Epithelial cell of prostate (primary cell): ENCODE results near the gene SEMA7A.
A peak's percentile ranks its signal among the peaks of the same experiment; 100 is the strongest.

Source experiments
- DNase-seq: peaks from one replicate; pipeline ENCODE4 v3.0.0-alpha.2; 2011; ENCODE audit warnings: low read depth, low spot score
- H3K27ac ChIP-seq: fragments of 450-650 bp; 2 replicates; pipeline ENCODE4 v1.5.1; 2017; ENCODE audit warnings: mild to moderate bottlenecking

SEMA7A gene

DNA sequence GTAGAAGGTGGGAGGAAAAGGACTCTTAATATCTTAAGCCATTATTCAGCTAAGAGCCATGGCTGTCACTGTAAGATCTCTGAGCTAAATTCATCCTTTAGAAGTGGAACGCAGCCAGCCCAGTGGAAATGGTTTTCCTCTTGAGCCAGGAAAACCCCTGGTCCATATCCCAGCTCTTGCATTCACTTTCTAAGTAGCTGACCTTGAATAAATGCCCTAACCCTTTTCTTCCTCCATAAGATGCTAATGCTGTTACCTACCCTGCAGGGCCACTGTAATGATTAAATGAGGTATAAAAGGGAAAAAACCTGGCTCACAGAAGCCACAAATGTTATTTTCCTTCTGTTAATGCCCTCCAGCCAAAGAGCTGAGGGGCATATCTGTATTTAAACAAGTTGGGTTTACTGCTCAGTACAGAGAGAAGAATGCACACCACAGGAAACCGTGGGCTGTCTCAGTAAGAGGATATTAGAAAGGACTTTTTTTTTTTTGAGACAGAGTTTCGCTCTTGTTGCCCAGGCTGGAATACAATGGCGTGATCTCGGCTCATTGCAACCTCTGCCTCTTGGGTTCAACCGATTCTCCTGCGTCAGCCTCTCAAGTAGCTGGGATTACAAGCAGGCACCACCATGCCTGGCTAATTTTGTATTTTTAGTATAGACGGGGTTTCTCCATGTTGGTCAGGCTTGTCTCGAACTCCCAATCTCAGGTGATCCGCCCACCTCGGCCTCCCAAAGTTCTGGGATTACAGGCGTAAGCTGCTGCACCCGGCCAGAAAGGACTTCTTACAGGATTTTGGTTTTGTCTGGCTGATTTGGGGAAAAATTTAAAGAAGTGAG, 20.4 kb upstream of the SEMA7A start:
- no peak overlapping the region for H3K27ac ChIP-seq
- DNase-seq = no peak

DNA sequence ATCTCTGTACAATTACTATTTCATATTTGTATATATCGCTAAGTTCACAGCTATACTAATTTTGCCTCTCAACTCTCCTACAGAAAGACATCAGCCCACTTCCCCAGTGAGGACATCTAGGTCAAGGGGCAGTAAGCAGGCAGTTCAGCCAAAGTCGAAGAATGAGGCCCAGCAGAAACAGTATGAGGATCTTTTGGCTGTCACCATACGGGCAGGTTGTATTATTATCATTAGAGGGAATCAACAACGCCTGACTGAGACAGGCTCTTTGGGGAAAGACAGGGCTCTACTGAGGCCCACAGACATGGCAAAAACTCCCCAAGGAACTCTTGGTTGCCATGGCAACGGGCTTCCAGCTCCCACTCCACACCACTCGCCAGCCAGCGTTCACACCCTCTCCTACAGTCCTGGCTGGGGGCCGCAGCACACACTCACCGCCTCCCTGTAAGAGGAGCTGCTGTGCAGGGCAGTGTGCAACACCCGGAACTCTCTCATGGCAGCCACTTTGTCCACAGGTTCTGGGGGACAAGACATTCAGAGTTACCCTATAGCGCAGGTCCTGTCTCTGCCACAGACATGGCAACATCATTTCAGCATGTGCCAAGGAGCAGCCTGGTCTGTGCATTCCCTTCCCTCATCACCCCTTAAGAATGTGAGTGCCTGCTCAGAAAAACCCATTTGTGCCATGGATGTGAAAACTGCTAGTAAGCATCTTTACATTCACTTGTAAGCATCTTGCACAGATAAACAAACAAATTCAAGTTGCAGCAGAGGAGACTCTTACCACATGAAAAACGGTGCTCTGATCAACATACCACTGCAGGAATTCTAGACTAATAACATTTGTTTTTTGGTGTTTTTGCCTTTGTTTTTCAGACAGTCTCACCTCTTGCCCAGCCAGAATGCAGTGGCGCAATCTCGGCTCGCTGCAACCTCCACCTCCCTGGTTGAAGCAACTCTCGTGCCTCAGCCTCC, 18.4 kb upstream of the SEMA7A start:
- no peak for DNase-seq
- H3K27ac ChIP-seq = no peak overlapping the region

DNA sequence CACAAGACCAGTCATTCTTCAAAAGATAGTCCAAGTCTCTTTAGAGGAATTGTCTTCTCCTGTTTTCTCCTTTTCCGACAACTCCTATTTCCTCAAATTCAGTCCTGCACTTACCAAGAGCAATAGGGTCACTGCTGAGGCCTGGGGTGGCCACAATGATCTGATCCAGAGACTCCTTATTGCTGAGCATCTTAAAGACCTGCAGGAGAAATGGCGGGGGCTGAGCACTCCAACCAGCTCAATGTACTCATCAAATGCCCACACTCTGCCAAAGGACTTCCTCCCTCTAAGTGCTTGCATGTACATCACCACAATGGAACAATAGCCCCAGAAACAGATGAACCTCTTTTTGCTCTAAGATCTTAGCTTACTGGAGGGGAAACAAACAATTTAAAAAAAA, 17.6 kb upstream of the SEMA7A start:
- H3K27ac ChIP-seq = no peak overlapping the region
- no peak for DNase-seq

DNA sequence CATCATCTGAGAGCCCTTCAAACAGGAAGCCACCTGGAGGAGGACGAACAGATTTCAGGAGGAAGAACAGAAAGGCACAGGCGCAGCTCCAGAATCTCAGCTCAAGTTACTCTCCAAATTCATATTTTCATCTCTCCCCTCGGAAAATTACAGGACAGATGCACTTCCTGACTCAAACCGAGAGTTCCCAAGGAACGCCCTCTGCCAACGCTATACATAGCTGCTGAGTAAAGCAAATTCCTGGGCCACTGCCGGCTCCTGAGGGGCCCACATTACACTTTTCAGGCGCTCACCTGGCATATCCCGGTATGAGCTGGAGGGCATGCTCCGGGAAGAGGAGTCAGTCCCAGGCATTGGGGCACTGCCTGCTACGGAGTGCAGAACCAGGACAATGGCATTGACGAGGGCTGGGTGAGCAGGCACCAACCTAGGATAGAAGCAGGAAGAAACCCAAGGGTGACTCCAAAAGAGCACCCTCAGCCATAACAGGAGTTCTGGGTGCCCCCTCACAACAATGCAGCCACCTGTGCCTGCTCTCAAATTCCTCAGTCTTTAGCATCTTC, 16.0 kb upstream of the SEMA7A start:
- DNase-seq = no peak
- no peak overlapping the region for H3K27ac ChIP-seq

DNA sequence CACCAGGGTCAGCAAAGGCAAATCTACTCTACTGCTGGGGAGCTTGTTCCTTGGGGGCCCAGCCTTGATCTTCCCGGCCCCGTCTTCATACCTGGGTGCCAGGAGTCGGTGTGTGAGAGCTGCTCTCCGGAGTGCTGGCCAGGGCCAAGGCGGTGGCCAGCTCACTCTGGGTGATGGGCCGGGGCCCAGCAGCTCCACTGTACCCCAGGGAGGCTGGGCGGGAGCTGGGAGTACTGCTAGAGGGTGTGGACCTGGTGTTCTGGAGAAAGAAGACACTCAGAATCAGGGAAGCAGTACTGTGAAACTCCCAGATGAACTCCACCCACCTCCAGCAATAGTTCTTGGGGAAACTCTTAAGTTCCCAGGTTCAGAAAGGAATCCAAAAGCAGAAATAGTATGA, 15.3 kb upstream of the SEMA7A start:
- no peak overlapping the region for H3K27ac ChIP-seq
- DNase-seq = no peak

DNA sequence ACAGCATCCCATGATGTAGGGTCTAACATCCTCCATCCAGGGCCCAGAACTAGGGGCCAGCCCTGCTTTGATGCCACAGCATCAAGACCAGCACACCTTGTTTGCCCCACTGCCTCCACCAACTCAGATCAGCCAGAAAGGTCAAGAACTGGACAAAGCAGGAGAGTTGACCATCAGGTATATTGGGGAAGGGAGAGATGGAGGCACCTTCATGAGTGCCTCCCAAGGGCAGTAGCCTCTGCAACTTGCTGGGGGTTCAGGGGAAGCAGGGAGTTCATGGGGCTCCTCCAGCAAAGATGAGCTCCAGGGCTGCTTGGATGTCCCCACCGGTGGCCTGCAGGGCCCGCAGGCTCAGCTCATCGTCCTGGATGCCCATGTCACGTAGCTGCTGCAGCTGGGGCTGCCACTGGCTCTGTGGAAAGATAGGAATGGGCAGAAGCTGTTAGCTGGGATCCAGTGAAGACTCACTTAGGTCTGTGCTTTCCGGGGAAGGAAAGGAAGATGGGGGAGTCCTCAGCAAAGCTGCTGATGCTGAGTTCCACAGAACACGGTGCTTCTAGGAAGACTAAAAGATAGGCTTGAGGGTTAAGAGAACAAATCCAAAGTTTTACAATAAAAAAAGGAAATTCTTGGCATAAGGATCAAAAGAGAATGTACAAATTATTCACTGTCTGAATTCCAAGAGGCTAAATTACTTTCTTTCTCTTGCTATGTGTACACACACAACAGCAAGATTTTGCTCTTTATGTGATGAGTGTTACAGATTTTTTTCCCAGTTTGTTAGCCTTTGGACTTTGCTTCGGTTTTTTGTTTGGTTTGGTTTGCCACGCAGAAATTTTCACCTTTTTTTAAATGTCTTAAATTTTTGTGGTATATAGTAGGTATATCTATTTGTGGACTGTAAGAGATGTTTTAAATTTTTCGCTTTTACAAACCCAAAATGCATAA, 12.3 kb upstream of the SEMA7A start:
- no peak for DNase-seq
- H3K27ac ChIP-seq = no peak overlapping the region

DNA sequence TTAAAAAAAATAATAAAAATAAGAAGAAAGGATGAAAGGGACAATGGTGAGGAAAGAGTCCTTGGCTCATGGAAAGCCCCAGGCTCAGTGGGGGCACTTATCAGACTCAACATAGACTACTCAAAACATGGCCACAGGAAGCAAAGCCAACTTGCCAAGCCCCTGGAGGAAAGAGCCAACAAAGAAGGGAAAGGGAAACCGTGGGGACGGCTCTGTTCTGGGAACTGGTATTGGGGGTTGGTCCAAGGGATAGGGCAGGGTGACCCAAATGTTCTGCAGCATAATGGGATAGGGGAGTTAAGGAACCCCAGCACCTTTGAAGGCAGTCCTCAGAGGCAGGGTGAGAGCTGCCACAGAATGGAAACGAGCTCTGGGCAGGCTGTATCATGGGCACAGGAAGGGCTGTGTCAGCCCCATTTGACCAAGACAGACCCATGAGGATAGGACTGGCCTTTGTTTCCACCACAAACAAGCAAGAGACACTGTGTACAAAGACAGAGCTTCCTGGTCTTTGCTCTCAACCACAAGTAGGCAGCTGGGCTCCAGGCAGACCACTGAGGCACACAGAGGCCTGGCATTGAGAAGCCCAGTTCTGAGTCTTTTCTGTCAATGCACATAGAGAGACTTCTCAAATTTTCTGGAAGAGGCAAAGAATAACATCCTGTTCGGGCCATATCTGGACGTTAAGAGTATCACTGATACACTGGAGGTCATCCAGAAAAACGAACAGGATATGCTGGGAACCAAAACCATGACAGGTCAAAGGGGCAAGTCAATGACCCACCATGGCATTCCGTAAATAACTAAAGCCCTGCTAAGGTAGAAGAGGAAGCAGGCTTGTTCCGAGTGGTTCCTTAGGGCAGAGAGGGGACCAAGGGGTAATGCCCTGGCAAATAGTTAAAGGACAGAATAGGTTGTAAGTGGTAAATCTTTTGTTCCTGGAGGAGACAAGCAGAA, 10.6 kb upstream of the SEMA7A start:
- no peak overlapping the region for H3K27ac ChIP-seq
- no peak for DNase-seq

DNA sequence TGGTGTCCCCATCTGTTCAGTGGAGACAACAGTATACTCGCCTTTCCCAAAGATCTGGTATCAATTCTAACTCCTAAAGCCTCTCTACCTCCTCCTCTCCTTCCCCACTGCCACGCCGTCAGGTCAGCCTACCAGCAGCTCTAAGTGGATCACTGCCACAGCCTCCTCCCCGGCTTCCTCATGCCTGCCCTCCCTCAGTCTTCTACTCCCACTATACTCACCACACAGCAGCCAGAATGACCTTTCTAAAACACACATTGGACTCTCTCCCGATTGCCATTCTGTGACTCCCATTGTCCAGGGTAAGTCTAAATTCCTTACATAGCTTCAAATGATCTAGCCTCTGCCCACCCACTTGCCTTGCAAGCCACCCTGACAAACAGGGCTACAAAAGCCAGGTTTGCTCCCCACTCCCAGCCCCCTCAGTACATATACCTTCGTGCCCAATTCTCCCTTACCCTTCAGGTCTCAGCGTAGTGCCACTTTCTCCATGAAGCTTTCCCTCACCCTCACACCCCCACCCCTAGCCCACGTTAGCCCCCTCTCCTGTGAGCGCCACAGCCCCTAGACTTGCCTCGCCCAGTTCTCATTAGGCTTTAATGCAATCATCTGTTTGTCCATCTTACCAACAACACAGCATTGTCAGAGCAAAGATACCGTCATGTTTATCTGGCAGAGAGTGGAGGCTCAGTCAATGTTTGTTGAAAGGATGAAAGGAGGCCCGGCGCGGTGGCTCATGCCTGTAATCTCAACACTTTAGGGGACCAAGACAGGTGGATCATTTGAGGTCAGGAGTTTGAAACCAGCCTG, 9.5 kb upstream of the SEMA7A start:
- no peak for DNase-seq
- H3K27ac ChIP-seq = no peak overlapping the region

DNA sequence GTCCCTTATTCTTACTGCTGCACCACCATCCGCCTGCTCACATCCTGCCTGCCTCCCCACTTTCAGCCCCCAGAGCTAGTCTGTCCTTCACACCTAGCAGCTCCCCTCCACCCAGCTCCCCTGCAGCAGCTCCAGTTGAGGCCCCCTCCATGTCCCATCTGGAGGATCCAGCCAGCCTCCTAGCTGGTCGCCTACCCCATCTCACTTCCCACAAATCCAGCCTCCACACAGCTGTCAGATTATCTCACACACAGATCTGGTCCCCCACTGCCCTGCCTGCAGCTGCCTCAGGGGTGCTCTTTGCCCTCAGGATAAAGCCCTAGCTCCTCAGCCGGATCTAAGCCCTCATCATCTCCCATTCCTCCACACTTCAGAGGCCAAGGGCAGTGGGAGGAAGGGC, 8.8 kb upstream of the SEMA7A start:
- no peak for DNase-seq

DNA sequence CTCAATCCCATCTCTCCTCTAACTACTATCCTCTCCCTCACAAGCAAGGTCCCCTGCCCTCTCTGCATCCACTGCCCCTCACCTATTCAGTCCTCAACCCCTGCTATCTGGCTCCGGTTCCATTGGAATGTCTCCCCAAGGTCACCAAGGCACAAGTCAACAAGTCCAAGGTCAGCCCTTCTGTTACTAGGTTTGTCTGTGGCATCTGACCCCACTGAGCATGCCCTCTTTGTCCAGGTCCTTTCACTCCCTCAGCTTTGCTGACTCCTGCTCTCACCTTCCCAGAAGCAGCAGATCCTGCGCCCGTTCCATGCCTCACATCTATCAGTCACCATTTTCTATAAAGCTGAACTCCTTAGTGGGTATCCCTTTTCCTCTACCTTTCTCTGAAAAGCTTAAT, 8.3 kb upstream of the SEMA7A start:
- H3K27ac ChIP-seq = no peak overlapping the region
- DNase-seq = no peak

More for the DNA sequence above, 8.8 kb upstream of the SEMA7A start:
- H3K27ac ChIP-seq = no peak overlapping the region

DNA sequence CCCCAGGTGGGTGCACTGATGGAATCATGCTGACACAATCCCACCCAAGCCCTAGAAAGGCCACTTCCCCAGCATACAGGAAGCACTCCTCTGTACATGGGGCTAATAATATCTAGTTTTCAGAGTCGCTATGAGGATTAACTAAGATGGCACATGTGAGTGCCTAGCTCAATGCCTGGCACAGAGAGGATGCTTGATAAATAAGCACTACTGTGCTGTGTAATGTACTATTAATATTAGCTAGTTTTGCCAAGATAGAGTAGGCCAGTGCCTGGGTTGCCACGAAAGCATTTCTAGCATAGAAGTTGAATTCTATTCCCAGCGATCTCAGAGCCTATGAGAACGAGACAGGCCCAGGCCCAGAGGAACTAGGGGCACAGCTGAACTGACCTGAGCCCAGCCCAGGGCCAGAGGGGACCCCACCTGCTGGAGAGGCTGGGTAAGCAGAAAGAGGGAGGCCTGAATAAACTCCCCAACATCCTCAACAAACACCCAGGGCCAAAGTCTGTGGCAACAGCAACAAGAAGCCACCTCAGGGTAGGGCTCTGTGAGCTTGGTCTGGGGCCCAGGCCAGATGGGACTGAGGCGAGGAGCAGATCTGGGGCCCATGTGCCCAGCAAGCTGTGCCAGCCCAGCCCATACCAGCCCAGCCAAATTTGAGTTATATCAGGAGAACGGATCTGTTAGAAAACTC, 7.6 kb upstream of the SEMA7A start:
- no peak for DNase-seq
- no peak overlapping the region for H3K27ac ChIP-seq

DNA sequence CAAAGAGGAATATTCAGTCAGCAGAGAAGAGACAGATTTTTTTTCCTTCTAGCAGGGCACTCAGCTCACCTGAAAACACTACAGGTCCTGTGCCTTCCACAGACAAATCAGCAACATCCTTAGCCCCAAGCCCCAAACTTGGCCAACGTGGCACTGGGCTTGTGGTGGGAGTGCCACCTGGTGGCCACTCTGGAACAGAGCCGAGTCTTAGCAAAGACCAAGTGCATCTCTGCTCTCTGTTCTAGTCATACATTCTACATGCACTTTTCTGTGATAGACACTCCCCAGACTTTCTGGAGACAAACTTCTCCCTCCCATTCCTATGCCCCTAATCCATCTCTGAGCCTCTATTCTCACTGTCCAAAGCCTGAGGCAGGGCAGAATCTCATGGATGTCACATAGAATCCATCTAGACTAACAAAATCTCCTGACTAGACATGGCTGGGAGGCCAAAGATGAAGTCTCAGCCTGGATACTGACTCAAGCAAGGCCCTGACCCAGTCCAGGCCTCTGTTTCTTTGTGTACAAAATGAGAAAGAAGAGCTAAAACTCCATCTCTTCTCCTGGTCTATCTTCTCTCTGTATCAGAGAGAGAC, 5.1 kb upstream of the SEMA7A start:
- no peak overlapping the region for H3K27ac ChIP-seq
- DNase-seq = no peak

DNA sequence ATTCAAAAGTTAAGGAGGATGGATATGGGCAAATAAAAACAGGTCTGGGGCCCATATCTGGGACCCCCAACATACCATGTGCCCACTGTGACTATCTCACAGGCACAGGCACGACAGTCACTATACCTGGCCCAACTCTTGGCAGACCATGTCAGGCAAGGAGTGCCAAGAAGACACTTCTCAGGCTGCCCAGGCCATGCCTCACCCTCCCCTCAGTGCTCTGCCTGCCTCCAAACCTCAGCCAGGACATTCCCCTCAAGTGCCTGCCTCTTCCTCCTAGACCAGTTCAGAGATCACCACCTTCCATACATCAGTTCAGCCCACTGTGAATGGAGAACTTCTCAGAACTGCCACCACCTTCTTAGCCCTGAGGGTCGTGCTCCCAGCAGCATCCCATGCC, 4.4 kb upstream of the SEMA7A start:
- H3K27ac ChIP-seq = no peak overlapping the region
- no peak for DNase-seq

DNA sequence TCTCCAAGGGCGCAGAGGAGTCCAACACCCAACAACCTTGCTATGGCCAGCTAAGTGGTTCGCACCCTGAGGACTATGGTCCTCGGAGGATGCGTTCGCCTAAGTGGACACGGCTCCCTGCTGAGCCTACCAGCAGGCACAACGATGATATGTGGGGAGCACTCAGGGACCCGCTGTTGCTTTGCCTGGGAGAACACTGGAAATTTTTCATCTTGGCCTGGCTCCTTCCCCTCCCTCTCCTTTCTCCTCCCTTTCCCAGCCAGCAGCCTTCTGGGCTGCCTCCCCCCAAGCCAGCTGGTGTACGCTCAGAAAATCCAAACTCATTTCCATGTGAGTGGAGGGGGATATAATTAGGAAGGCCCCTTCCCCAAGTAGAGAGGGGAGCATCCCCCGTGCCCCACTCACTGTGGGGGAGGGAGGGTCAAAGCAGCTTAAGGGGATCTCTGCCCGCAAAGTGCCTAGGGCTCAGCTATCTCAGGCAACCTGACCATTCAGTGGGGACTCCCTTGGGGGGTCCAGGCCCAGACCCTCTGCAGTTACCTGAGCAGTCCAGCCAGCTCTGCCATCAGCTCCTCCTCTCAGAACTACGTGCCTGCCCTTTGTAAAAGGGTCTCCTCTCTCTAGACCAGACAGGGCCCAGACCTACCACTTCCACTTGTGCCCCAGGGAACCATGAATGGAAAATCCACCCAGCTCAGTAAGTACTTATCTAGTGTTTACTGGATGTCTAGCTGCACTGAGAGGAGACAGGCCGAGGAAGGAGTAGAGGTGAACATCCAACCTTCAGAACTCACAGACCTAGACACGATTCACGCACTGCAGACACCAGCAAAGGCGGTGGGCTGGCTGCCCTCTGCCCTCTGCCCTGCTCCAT, 742 bp upstream of the SEMA7A start:
- DNase-seq = no peak
- H3K27ac ChIP-seq = peak overlapping the region; percentile 69

DNA sequence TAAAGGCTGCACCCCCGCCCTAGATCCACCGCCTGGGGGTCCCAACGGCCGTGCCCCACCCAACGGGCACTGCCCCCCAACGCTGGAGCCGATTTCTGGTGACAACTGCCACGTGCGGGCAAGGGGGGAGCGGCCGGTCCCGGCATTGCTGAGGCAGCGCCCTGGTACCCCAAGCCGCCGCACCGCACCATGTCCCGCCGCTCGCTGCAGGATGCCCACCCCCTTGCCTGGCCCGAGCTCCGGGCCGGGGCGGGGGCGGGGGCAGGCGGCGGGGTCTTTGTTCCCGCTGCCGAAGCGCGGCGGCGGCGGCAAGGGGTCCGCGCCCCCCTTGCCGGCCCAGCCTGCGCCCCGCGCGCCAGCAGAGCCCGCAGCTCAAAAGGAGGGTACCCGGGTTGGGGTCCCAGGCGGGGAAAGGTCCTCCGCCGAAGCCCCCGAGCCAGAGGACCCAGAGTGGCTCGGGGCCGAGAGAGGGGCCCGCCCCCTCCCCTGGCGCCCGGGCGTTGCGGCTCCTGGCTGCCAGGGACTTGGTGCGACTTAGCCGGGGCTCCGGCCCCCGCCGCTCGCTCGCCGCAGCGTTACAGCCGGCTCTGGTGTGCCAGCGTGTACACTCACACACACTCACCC, 678 bp downstream of the SEMA7A start:
- peak overlapping the region; percentile 69 for H3K27ac ChIP-seq
- no peak for DNase-seq
